DOHH2 (cell line): ENCODE results near the gene SLC6A19.

Experiments used
- H3F3A ChIP-seq: fragments of 200-600 bp; sonication (generic), shearing (Covaris generic); 2 replicates; pipeline ENCODE4 v1.6.0; 2016; ENCODE audit warnings: antibody characterized with exemption, mild to moderate bottlenecking; ENCODE audit not compliant: control insufficient read depth, insufficient read depth
- H3K27ac ChIP-seq: fragments of 200-600 bp; sonication (generic); 2 replicates; pipeline ENCODE4 v1.5.1; 2014; ENCODE audit warnings: low read depth, mild to moderate bottlenecking, low read length, moderate library complexity
- H3K27me3 ChIP-seq: fragments of 200-600 bp; sonication (generic); 2 replicates; pipeline ENCODE4 v1.6.1; 2014; ENCODE audit warnings: mild to moderate bottlenecking, low read length, mixed read lengths; ENCODE audit not compliant: control insufficient read depth
- H3K36me3 ChIP-seq: fragments of 200-600 bp; sonication (generic); 2 replicates; pipeline ENCODE4 v1.6.1; 2014; ENCODE audit warnings: mild to moderate bottlenecking, low read length, moderate library complexity, mixed read lengths; ENCODE audit not compliant: control insufficient read depth
- H3K4me1 ChIP-seq: fragments of 200-600 bp; sonication (generic); 2 replicates; pipeline ENCODE4 v1.6.1; 2014; ENCODE audit warnings: mild to moderate bottlenecking, low read length, mixed read lengths; ENCODE audit not compliant: control insufficient read depth
- H3K4me2 ChIP-seq: fragments of 200-600 bp; sonication (generic); 2 replicates; pipeline ENCODE4 v1.6.0; 2014; ENCODE audit warnings: mild to moderate bottlenecking, low read length, moderate library complexity
- H3K4me3 ChIP-seq: fragments of 200-600 bp; sonication (generic); 2 replicates; pipeline ENCODE4 v1.5.1; 2014; ENCODE audit warnings: mild to moderate bottlenecking, low read length, mixed read lengths
- H3K79me2 ChIP-seq: fragments of 200-600 bp; sonication (generic); 2 replicates; pipeline ENCODE4 v1.6.1; 2014; ENCODE audit warnings: mild to moderate bottlenecking, low read length, mixed read lengths; ENCODE audit not compliant: control insufficient read depth
- H3K9me2 ChIP-seq: fragments of 200-600 bp; sonication (generic); replicated peaks from 2 replicates; pipeline ENCODE4 v1.6.1; 2014; ENCODE audit warnings: mild to moderate bottlenecking, low read length, mixed read lengths; ENCODE audit not compliant: control insufficient read depth
- H3K9me3 ChIP-seq: fragments of 200-600 bp; sonication (generic); 2 replicates; pipeline ENCODE4 v1.6.1; 2014; ENCODE audit warnings: antibody characterized with exemption, low read length, mixed read lengths; ENCODE audit not compliant: control insufficient read depth, insufficient read depth
- H4K20me1 ChIP-seq: fragments of 200-600 bp; sonication (generic); 2 replicates; pipeline ENCODE4 v1.6.0; 2014; ENCODE audit warnings: low read depth, mild to moderate bottlenecking, antibody characterized with exemption, low read length, moderate library complexity; ENCODE audit not compliant: control insufficient read depth, insufficient read depth
- CTCF ChIP-seq: fragments of 200-600 bp; sonication (generic); IDR thresholded peaks from one replicate; pipeline ENCODE4 v1.5.1; 2014; ENCODE audit warnings: antibody characterized with exemption, mild to moderate bottlenecking, low read depth, low read length; ENCODE audit not compliant: poor library complexity, severe bottlenecking
- EZH2phosphoT487 ChIP-seq: fragments of 200-600 bp; sonication (generic); IDR thresholded peaks from 2 replicates; pipeline ENCODE4 v1.6.1; 2017; ENCODE audit warnings: borderline replicate concordance, mild to moderate bottlenecking, antibody characterized with exemption, low read length, moderate library complexity, mixed read lengths

The SLC6A19 gene

GRCh38 chr5:1259806-1260480, 58.5 kb downstream of the SLC6A19 start:
- Histone ChIP-seq H4K20me1 (no peaks in the 10 kb centered on the region), H3K36me3 (peaks cover 37% of the 10 kb centered on the region), H3K79me2 (no peaks in the 10 kb centered on the region), H3K4me3 (no peak overlapping the region), H3K27me3 (no peaks in the 10 kb centered on the region), H3K27ac (no peak overlapping the region), H3K4me1 (no peaks in the 10 kb centered on the region), H3K9me3 (no peaks in the 10 kb centered on the region), H3K4me2 (no peak overlapping the region), H3F3A (no peaks in the 10 kb centered on the region), H3K9me2 (no peaks in the 10 kb centered on the region)
- no peak for TF ChIP-seq EZH2phosphoT487
- TF ChIP-seq CTCF, result no peak

DNA sequence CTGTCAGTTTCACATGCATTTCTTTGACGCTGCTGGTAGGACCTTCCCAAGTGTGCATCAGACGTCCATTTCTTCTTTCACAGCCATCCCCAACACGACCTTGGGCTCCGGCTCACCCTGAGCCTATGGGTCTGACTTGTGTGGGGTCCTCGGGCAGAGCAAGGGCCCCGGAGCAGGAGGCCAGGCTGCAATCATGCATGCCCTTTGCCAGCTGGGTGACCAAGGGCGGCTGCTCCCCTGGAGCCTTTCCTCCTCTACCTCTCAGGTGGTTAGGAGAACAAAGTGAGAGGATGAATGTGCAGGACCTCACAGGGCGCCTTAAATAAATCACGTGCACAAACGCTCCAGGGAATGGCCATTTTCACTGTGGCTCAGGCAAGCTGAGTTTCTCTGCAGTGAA, 60.2 kb downstream of the SLC6A19 start:
- TF ChIP-seq CTCF (no peak), EZH2phosphoT487 (no peak)
- Histone ChIP-seq H3K4me3 (no peak overlapping the region), H4K20me1 (no peaks in the 10 kb centered on the region), H3K9me2 (no peaks in the 10 kb centered on the region), H3K36me3 (peaks cover 53% of the 10 kb centered on the region), H3K9me3 (no peaks in the 10 kb centered on the region), H3K27me3 (no peaks in the 10 kb centered on the region), H3K4me2 (no peak overlapping the region), H3K4me1 (no peaks in the 10 kb centered on the region), H3F3A (no peaks in the 10 kb centered on the region), H3K79me2 (no peaks in the 10 kb centered on the region; the same call in 1 of the 2 replicates), H3K27ac (no peak overlapping the region)

- TF ChIP-seq EZH2phosphoT487 (no peak), CTCF (no peak)
- no peaks in the 10 kb centered on the region for H3F3A ChIP-seq
- no peaks in the 10 kb centered on the region for H4K20me1 ChIP-seq
- peaks cover 58% of the 10 kb centered on the region for H3K36me3 ChIP-seq
- no peak overlapping the region for H3K4me2 ChIP-seq
- no peaks in the 10 kb centered on the region; the same call in 1 of the 2 replicates for H3K79me2 ChIP-seq
- H3K4me1 ChIP-seq, result no peaks in the 10 kb centered on the region
- no peak overlapping the region for H3K4me3 ChIP-seq
- H3K27me3 ChIP-seq, result no peaks in the 10 kb centered on the region
- H3K9me3 ChIP-seq, result no peaks in the 10 kb centered on the region
- H3K9me2 ChIP-seq, result no peaks in the 10 kb centered on the region
- no peak overlapping the region for H3K27ac ChIP-seq
Measured at GRCh38 chr5:1262381-1262780, 61.0 kb downstream of the SLC6A19 start.
